ENCODE results near the gene JADE3.

DNA sequence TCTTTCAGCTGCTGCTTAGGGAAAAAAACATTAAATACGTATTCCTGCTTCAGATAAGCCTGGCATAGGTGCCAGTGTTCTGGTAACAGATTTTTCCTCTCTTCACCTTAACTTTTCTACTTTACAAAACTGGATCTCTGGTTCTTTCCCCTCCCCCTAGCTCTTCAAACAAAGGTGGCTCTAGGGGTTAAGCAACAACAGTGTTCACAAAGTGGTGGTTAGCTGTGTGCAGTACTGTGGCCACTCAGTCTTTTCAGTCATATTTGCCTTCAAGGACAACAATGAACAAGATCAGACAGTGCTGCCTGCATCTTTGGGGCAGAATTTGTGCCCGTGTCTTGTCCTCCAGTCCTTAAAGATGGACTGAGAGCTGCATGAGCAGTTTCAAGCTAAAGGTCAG lies 151.0 kb downstream of the JADE3 start:
- TF ChIP-seq, protein P1, sequence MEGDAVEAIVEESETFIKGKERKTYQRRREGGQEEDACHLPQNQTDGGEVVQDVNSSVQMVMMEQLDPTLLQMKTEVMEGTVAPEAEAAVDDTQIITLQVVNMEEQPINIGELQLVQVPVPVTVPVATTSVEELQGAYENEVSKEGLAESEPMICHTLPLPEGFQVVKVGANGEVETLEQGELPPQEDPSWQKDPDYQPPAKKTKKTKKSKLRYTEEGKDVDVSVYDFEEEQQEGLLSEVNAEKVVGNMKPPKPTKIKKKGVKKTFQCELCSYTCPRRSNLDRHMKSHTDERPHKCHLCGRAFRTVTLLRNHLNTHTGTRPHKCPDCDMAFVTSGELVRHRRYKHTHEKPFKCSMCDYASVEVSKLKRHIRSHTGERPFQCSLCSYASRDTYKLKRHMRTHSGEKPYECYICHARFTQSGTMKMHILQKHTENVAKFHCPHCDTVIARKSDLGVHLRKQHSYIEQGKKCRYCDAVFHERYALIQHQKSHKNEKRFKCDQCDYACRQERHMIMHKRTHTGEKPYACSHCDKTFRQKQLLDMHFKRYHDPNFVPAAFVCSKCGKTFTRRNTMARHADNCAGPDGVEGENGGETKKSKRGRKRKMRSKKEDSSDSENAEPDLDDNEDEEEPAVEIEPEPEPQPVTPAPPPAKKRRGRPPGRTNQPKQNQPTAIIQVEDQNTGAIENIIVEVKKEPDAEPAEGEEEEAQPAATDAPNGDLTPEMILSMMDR (IDR thresholded peaks at IDR 0.05): no peak
- TF ChIP-seq ZFX (IDR thresholded peaks at IDR 0.05; ENCODE audit: borderline replicate concordance): no peak

All from 22Rv1 (cell line).